ENCODE results near the gene SPTBN1. TPM values are rescaled to one million over a fixed set of nuclear protein-coding genes. Genes with fewer than 3 reads are reported as not detected.

SPTBN1 gene
- total RNA-seq, 1 experiment from 2014 or later, result 326 TPM

DNA sequence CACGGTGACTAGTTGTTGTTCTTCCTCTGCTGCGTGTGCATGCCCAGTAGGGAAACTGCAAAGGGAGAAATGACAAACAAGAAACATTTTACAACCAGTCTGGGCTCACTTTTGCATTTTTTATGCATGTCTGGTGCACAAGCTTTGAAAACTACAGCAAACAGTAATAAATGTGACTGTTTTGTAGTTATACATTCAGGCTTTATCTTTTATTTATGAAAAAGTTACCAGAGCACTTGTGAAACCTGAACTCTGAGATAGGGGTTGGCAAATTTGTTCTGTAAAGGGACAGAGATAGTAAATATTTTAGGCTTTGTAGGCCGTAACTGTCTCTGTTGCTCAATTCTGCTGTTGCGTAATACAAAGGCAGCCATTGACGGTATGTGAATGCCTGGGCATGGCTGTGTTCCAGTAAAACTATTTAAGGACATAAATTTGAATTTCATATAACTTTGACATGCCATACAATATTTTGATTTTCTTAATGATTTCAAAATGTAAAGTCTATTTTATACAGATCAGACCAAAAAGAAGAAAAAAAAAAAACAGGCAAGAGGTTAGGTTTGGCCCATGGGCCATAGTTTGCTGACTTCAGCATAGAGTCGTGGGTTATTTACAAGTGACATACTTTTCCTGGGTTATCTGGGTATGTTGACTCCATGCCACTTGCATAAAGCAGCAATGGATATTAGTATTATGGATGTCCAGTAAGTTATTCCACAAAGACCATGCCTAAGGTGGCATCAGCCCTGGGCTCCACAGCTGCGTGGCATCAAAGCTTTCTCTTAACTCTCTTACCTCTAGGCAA lies 213.8 kb downstream of the SPTBN1 start:
- in situ Hi-C loops (cut with HindIII; ENCODE audit: low pct_unique_long_range_greater_than_20kb, low sequenced_read_pairs), result no loop called here
- DNase-seq (ENCODE audit: low read depth, low spot score), result peak; percentile 79

DNA sequence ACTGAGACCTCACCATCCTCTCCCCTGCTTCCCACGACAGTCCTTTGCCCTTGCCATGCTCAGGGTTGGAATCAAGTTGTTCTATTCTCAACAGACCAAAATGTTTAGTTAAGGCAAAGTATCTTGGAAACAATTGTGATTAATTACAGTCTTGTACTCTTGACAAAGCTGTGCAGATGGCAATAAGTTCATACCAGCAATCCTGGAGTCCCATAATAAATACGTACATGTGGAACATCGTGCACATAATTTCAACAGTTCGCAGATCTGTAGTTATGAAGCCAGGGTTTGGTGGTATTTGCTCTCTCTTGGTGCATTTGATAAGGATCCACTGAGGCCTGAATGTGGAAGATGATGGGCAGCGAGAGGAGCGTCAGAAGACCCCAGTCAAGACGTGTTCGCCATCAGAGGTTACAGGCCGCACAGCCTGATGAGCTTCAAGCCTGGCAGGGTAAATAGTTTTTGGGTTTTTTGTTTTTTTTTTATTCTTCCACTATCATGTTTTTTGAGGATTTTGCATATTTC lies 214.4 kb downstream of the SPTBN1 start:
- in situ Hi-C loops (cut with HindIII; ENCODE audit: low pct_unique_long_range_greater_than_20kb, low sequenced_read_pairs), result no loop called here
- DNase-seq (ENCODE audit: low read depth, low spot score), result no peak

DNA sequence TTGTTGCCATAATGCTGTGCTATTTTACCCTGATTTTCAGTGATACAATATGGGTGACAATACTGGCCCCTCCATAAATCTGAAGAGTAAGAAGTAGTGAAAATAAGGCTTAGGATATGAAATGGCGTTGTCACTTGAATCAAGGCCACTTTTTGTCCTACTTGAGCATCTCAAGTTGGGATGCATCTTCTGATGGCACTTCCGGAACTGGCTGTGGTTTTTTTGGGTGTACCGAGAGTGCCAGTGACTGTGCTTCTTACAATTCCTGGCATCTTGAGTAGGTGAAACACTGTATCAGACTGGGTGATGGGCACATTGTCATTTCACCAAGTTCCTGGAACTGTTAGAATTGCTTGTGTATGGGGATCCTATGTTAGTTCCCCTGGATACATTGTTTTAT lies 214.9 kb downstream of the SPTBN1 start:
- in situ Hi-C loops (cut with HindIII; ENCODE audit: low pct_unique_long_range_greater_than_20kb, low sequenced_read_pairs), result no loop called here
- DNase-seq (ENCODE audit: low read depth, low spot score), result no peak

DNA sequence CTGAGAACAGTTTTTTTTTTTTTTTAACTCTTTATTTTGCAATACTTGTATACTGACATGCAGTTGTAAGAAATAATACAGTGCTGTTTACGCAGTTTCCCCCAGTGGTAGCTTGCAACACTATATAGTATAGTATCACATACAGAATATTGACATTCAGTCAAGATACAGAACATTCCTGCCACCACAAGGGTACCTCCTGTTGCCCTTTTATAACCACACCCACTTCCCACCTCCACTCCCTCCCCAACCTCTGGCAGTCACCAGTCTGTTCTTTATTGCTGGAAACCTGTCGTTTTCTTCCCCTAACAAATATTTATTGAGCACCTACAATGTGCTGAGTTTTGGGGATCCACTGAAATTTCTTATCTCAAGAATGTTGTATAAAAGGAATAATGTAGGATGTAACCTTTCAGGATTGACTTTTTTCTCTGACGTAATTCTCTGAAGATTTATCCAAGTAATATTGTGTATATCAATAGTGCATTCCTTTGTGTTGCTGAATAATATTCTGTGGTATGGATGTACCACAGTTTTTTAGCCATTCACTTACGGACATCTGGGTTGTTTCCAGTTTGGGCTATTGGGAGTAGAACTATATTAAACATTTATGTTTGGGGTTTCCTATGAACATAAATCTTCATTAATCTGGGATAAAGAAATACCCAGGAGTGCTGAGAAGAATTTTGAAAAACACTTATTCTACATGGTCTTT lies 215.9 kb downstream of the SPTBN1 start:
- no peak for DNase-seq (ENCODE audit: low read depth, low spot score)
- in situ Hi-C loops (cut with HindIII; ENCODE audit: low pct_unique_long_range_greater_than_20kb, low sequenced_read_pairs), result no loop called here

DNA sequence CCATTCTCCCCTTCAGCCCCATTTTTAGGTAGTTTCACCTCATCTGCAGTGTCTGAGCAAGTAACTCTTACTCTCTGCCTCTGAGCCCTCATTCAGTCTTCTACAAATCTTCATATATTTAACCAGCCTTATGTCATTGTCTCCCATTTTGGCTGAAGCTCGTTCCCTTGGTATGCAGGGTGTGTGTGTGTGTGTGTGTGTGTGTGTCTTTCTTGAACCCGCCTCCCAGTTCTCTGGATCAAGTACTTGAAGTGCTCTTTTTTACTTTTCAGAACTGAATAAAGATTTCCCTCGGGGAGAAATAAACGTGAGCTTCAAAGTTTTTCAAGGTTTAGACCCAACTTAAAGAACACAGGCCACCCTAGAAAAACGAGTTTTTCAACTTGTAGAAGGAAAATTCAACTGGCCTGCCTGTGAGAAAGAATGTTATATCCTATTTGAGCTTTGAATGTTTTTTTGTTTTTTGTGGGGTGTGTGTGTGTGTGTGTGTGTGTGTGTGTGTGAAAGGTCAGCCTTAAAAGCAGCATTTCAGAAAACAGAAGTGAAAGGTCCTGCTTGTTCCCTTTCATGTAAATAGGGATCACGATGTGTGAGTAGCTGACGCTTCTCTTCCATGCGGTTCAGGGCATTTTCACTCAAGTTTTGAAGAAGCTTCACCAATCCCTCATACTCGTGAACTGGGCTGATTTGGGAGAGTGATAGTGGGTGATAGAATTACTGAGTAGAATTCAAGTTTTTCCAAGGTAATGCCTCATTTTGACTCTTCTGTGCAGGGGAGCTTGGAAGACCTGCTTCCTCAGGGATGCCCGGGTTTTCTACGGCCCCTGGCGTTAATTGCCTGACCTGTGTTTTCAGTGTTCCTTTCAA lies 216.7 kb downstream of the SPTBN1 start:
- DNase-seq (ENCODE audit: low read depth, low spot score), result peak; percentile 73
- in situ Hi-C loops (cut with HindIII; ENCODE audit: low pct_unique_long_range_greater_than_20kb, low sequenced_read_pairs), result no loop called here

DNA sequence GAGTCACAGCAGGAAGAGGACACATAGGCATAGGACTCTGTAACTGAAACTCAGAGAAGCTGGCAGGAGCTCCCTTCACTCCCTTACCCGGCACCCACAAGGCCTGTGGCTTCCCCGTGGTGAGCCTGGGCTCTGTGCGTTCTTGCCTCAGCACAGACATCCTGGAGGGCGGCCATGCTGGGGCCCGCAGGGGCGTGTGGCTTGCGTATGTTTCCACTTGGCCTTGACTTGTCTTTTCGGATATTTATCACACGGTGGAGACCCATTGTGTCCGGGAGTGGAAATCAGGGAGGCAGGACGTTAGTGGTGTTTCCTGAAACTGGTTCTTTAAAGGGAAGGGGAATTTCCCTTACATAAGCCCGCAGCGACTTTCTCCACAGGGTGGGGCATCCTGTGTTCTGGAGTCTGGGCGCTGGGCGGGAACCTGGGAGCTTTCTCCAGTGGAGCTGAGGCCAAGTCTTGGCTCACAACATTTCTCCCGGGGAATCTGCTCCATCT lies 217.4 kb downstream of the SPTBN1 start:
- in situ Hi-C loops (cut with HindIII; ENCODE audit: low pct_unique_long_range_greater_than_20kb, low sequenced_read_pairs), result no loop called here
- no peak for DNase-seq (ENCODE audit: low read depth, low spot score)

DNA sequence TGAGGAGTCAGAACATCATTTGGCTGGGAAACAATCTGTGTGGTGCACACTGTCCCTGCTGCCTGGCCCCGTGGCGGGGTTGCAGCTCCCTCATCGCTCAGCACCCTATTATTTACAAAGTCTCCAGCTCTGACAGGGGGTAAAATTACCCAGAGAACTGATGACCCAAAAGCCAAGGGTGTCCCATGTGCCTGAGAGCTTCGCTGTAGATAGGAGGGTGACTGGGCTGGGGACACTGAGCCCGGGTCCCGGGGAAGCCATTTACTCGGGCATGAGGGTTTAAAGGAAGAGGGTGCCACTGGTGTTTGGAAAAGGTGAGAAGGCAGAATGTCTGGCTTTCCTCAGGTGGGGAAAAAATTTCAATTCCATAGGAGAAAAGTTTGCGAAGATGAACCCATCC lies 219.2 kb downstream of the SPTBN1 start:
- in situ Hi-C loops (cut with HindIII; ENCODE audit: low pct_unique_long_range_greater_than_20kb, low sequenced_read_pairs), result no loop called here
- DNase-seq (ENCODE audit: low read depth, low spot score), result no peak

DNA sequence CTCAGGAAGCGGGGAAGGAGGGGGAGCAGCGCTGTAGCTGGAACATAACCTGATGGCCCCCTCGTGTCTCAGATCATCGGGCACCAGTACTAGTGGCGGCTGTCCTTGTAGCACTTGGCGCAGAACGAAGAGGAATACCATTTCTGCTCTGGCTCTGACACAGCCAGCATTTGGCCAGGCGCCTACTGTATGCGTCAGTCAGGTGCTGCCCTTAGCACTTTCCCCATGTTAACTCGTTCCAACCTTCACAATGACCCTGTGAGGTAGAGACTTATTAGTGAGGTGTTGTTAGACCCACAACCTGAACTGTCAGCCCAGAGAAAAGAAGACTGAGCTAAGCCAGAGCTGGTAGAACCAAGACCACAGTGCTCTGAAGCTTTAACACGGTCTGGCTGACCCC lies 219.6 kb downstream of the SPTBN1 start:
- DNase-seq (ENCODE audit: low read depth, low spot score), result no peak
- in situ Hi-C loops (cut with HindIII; ENCODE audit: low pct_unique_long_range_greater_than_20kb, low sequenced_read_pairs), result no loop called here

DNA sequence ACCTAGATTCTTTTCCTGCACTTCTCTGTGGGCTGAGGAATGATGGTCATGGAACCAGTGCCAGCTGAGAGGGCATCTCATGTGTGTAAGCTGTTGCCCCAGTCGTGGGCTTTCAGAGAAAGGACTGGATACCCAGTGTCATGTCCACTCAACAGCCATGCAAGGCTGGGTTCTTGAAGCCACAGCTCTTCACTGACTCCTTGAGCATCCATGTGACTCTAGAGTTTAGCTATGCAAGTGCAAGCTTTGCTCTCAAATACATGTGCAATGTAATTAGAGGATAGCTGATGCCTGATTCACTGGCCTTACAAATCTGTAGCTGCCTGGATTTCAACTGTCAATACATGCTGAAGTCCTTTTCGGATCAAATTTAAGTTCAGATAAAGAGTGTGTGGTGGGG lies 220.5 kb downstream of the SPTBN1 start:
- in situ Hi-C loops (cut with HindIII; ENCODE audit: low pct_unique_long_range_greater_than_20kb, low sequenced_read_pairs), result no loop called here
- no peak for DNase-seq (ENCODE audit: low read depth, low spot score)

DNA sequence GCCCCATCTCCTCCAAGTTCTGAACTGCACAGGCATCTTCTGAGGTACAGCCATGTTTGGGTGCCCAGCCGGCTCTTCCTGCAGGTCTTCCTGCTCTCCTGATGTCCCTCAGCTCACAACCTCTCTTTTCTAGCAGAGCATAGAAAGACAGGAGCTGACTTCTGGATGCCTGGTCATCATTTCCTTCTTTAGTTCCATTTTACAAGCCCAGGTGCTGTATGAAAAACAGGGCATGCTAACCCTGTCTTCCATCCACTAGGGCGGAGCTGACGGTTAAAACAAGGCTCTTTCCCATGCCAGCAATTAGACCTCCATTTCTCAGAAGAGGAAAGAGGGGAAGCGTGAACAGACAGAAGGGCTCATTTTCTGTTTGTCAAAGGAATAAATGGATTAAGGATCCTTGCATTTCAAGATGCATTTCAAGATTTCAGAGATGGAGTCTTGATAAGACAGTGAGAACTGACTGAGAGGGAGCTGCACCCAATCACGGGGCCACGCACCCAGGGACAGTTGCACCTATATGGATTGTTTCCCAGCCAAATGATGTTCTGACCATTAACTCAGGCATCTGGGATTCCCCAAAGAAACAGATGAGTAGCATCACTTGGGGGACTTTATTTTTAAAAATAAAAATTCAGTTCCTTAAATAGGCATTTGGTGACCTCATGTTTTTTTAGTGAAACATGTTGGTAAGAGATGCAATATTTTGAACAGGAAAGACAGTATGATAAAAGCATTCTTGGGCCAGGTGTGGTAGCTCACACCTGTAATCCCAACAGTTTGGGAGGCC lies 221.5 kb downstream of the SPTBN1 start:
- no peak for DNase-seq (ENCODE audit: low read depth, low spot score)
- in situ Hi-C loops (cut with HindIII; ENCODE audit: low pct_unique_long_range_greater_than_20kb, low sequenced_read_pairs), result no loop called here

DNA sequence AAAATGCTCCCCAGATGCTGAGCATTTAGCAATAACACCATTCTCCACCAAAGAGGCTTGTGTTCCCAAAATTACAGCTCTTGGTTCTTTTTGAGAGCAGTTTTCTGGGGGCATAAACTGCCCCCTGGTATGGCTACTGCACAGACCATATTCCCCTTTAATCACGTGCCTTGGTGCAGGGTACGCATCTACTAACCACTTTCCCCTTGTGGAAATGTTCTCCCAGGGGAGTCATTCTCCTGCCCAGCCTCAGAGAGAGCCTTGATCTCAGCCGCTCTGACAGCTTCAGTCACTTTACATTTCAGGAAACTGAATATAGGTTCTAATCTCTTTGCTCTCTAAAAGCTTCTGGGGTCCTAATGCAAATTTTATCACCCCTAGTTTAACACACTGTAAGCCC lies 222.6 kb downstream of the SPTBN1 start:
- no peak for DNase-seq (ENCODE audit: low read depth, low spot score)
- in situ Hi-C loops (cut with HindIII; ENCODE audit: low pct_unique_long_range_greater_than_20kb, low sequenced_read_pairs), result no loop called here

DNA sequence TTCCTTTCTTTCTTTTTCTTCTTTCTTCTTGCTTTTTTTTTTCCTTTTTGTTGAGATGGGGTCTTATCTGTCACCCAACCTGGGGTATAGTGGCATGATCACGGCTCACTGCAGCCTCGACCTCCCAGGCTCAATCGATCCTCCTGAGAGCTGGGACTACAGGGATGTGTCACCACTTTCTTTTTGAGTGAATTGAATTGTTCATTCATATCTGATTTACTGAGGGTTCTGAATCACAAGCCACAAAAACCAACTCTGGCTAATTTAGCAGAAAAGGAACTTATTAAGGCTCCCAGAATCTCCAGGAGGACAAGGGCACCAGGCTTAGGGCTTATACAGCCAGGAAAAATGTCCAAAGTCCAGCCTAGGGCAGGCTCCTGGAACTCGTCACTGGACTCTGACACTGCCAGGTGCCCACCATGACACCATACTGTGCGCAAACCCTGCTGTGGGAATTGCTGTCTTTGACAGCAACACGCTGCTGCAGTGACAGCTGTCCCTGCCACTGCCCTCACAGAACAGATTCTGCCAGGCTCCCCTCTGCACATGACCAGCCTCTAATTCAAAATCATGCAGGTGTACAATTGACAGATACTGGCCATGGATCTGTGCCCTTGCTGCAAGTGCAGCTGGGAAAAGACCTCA lies 224.4 kb downstream of the SPTBN1 start:
- DNase-seq (ENCODE audit: low read depth, low spot score), result peak; percentile 45

DNA sequence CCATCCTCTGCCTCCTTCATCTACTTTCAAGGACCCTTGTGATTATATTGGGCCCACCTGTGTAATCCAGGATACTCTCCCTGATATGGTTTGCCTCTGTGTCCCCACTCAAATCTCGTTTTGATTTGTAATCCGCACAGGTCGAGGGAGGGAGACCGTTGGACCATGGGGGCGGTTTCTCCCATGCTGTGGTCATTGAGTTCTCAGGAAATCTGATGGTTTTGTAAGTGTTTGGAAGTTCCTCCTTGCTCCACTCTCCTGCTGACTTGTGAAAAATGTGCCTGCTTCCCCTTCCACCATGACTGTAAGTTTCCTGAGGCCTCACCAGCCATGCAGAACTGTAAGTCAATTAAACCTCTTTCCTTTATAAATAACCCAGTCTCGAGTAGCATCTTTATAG lies 225.3 kb downstream of the SPTBN1 start:
- in situ Hi-C loops (cut with HindIII; ENCODE audit: low pct_unique_long_range_greater_than_20kb, low sequenced_read_pairs), result no loop called here
- DNase-seq (ENCODE audit: low read depth, low spot score), result no peak

More for the DNA sequence above, 224.4 kb downstream of the SPTBN1 start:
- in situ Hi-C loops (cut with HindIII; ENCODE audit: low pct_unique_long_range_greater_than_20kb, low sequenced_read_pairs), result no loop called here

DNA sequence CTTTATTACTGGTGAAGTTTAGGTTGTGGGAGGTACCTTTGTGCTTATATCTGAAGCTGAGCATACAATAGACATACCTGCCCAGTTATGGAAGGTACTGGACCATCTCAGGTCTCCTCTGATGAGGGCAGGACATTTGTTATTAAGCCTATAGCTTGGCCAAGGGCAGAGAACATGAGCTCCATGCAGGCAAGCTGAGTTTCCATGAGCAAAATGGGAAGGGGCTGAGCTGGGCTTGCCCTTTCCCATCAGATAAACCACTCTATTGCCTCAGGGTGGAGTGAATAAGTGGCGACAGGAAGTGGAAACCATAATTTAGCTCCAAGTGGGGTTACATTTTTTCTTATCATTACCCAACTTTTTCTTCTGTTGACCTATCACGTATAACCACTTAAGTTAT lies 227.5 kb downstream of the SPTBN1 start:
- in situ Hi-C loops (cut with HindIII; ENCODE audit: low pct_unique_long_range_greater_than_20kb, low sequenced_read_pairs), result no loop called here
- no peak for DNase-seq (ENCODE audit: low read depth, low spot score)

DNA sequence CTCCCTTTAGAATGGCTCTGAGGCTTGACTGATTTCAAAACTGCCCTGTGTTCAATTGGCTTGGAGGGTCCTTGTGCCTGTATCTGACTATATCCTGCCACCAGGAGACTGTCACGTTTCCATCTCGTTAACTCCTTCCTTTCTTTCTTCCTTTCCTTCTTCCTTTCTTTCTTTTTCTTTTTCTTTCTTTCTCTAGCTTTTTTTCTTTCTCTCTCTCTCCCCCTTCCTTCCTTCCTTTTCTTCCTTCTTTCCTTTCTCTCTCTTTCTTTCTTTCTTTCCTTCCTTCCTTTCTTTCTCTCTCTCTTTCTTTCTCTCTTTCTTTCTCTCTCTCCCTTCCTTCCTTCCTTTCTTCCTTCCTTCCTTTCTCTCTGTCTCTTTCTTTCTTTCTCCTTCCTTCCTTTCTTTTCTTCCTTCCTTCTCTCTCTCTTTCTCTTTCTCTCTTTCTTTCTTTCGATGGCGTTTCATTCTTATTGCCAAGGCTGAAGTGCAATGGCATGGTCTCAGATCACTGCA lies 229.2 kb downstream of the SPTBN1 start:
- in situ Hi-C loops (cut with HindIII; ENCODE audit: low pct_unique_long_range_greater_than_20kb, low sequenced_read_pairs), result no loop called here
- DNase-seq (ENCODE audit: low read depth, low spot score), result no peak

DNA sequence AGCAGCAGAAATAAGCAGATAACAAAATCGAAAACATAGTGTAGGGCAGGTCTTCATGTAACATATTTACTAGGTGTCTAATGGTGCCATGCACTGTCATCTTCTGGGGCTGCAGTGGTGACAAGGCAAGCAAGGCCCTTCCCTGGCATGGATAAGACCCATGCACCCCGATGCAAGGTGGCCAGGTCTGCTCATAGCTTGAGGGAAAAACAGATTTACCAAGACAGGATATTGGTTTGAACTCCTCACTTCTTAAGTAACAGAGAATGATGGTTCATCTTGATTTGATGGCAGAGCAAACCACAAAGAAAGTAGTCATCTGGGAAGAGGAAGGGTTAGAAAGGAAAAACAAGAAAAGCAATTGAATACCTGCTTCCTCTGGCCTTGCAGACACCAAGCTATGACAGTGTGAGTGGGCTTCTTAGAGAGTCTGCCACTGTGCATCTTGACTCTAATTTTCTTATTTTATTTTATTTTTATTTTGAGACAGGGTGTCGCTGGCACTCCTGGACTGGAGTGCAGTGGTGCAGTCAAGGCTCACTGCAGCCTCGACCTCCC lies 231.5 kb downstream of the SPTBN1 start:
- no peak for DNase-seq (ENCODE audit: low read depth, low spot score)
- in situ Hi-C loops (cut with HindIII; ENCODE audit: low pct_unique_long_range_greater_than_20kb, low sequenced_read_pairs), result no loop called here

All from SK-MEL-5 (cell line).